K562 (cell line): ENCODE data around the gene PPDPF. TPM values are rescaled to one million over a fixed set of nuclear protein-coding genes. Genes with fewer than 3 reads are reported as not detected.

ENCODE experiments used
- ATAC-seq: fragments of 200-7000 bp; cut with Tn5 transposase; 3 replicates; pipeline ENCODE4 v1.9.1; 2020; ENCODE audit warnings: moderate library complexity
- BruUV-seq: library from RNA; stranded (reverse); fragments of 400-500 nt; replicated peaks from 2 replicates; lab custom pipeline; 2021; lab: Mats Ljungman, UMichigan
- CTCF ChIA-PET: fragments of 300-600 bp; formaldehyde crosslinking; extraction: SDS; loops from one replicate; lab custom pipeline; 2021; ENCODE audit warnings: low intra/inter-chr PET ratio; lab: Yijun Ruan, JAX
- POLR2A ChIA-PET: fragments of 300-600, 350-650 bp; sonication (Branson Sonifier 250); formaldehyde crosslinking; extraction: SDS; loops from one replicate; lab custom pipeline; 2021; ENCODE audit warnings: antibody characterized with exemption, inconsistent platforms; lab: Yijun Ruan, JAX
- DNase-seq, 4 experiments: peaks; one replicate each; pipeline versions ENCODE4 v3.0.0 to v3.0.0-alpha.2; 2011 to 2018; ENCODE audit warnings: low spot score in 3 of 4, mixed read lengths in 3 of 4; ENCODE audit errors: extremely low read depth in 1 of 4
- FAIRE-seq: peaks from 2 replicates; lab custom pipeline; 2011; peaks lifted over from hg19 to GRCh38; lab: Jason Lieb, UNC
- H2AFZ ChIP-seq: 2 replicates; pipeline ENCODE4 v1.6.0; 2011; ENCODE audit warnings: low read depth, low read length, control low read depth, inconsistent platforms
- H3K27ac ChIP-seq: fragments of 200-600 bp; 3 replicates; pipeline ENCODE4 v1.8.0; 2011; ENCODE audit warnings: low read depth, mild to moderate bottlenecking, control low read depth, inconsistent platforms, low read length, moderate library complexity, mixed read lengths; ENCODE audit errors: extremely low read depth
- H3K27me3 ChIP-seq, 2 experiments: fragments of 300-600 bp in 1 of 2; 2 replicates in 1 of 2; 3 replicates in 1 of 2; pipeline versions ENCODE4 v1.6.0 to v1.8.0; 2011; ENCODE audit warnings: inconsistent platforms in 2 of 2, low read length in 2 of 2, mild to moderate bottlenecking in 1 of 2, mixed read lengths in 1 of 2, moderate library complexity in 1 of 2; ENCODE audit not compliant: control insufficient read depth in 2 of 2, insufficient read depth in 2 of 2
- H3K36me3 ChIP-seq: fragments of 300-600 bp; 3 replicates; pipeline ENCODE4 v1.8.0; 2011; ENCODE audit warnings: mild to moderate bottlenecking, low read length, inconsistent platforms; ENCODE audit not compliant: control insufficient read depth, insufficient read depth
- H3K4me1 ChIP-seq, 2 experiments: fragments of 200-600 bp in 1 of 2; replicated peaks in 1 of 2; 2 replicates in 1 of 2; 3 replicates in 1 of 2; pipeline versions ENCODE4 v1.5.1 to v1.8.0; 2011; ENCODE audit warnings: inconsistent platforms in 2 of 2, low read length in 2 of 2, mild to moderate bottlenecking in 1 of 2, mixed read lengths in 1 of 2, moderate library complexity in 1 of 2; ENCODE audit not compliant: control insufficient read depth in 2 of 2, insufficient read depth in 2 of 2
- H3K4me2 ChIP-seq: 2 replicates; pipeline ENCODE4 v1.6.1; 2011; ENCODE audit warnings: low read length, control low read depth, inconsistent platforms, mixed read lengths; ENCODE audit not compliant: insufficient read depth
- H3K4me3 ChIP-seq: fragments of 200-600 bp; sonication (generic), shearing (Covaris generic); 2 replicates; pipeline ENCODE4 v1.5.1; 2016; ENCODE audit warnings: control low read depth, inconsistent platforms
- H3K79me2 ChIP-seq: fragments of 200-600 bp; 3 replicates; pipeline ENCODE4 v1.8.0; 2011; ENCODE audit warnings: low read length, inconsistent platforms; ENCODE audit not compliant: control insufficient read depth, insufficient read depth
- H3K9ac ChIP-seq, 2 experiments: 2 replicates each; pipeline versions ENCODE4 v1.6.0 to v1.6.1; 2011; ENCODE audit warnings: low read depth in 2 of 2, low read length in 2 of 2, control low read depth in 1 of 2, inconsistent platforms in 1 of 2, mild to moderate bottlenecking in 1 of 2, mixed read lengths in 1 of 2; ENCODE audit not compliant: insufficient read depth in 1 of 2
- H3K9me1 ChIP-seq: one replicate; pipeline ENCODE4 v1.6.0; 2011; ENCODE audit warnings: inconsistent platforms, mild to moderate bottlenecking, low read length, moderate library complexity; ENCODE audit not compliant: control insufficient read depth, insufficient read depth
- H3K9me3 ChIP-seq: replicated peaks from 2 replicates; pipeline ENCODE4 v1.5.1; 2011; ENCODE audit warnings: low read depth, low read length, inconsistent platforms; ENCODE audit not compliant: control insufficient read depth, insufficient read depth
- H4K20me1 ChIP-seq: replicated peaks from 2 replicates; pipeline ENCODE4 v1.6.1; 2011; ENCODE audit warnings: low read length, inconsistent platforms, mixed read lengths; ENCODE audit not compliant: control insufficient read depth, insufficient read depth
- CREB3L1 ChIP-seq: fragments of 450-650 bp; IDR thresholded peaks from 2 replicates; pipeline ENCODE4 v1.6.1; 2014; ENCODE audit warnings: low read depth, mild to moderate bottlenecking, moderate library complexity, borderline replicate concordance
- HMG20B ChIP-seq: fragments of 250-450 bp; sonication (Bioruptor Pico); IDR thresholded peaks from 2 replicates; pipeline ENCODE4 v1.5.0; 2021; ENCODE audit warnings: mild to moderate bottlenecking
- JUN ChIP-seq, 2 experiments: sonication (generic) in 1 of 2; formaldehyde crosslinking in 1 of 2; IDR thresholded peaks; 2 replicates each; pipeline versions ENCODE4 v1.6.1 to v1.8.0; 2012 to 2022; ENCODE audit warnings: borderline replicate concordance in 2 of 2, mild to moderate bottlenecking in 2 of 2, improper control_type of control experiment in 1 of 2, low read depth in 1 of 2, low read length in 1 of 2, missing genetic modification reagents in 1 of 2
- NFXL1 ChIP-seq: fragments of 450-650 bp; formaldehyde crosslinking; IDR thresholded peaks from 2 replicates; pipeline ENCODE4 v1.4.0; 2021; ENCODE audit warnings: mild to moderate bottlenecking
- RERE ChIP-seq: sonication (generic); formaldehyde crosslinking; IDR thresholded peaks from 2 replicates; pipeline ENCODE4 v1.8.0; 2023; ENCODE audit warnings: missing genetic modification reagents, mild to moderate bottlenecking, borderline replicate concordance
- SMARCA4 ChIP-seq: fragments of 450-650 bp; IDR thresholded peaks from 2 replicates; pipeline ENCODE4 v1.6.1; 2016
- SP2 ChIP-seq: IDR thresholded peaks from 2 replicates; pipeline ENCODE4 v1.6.1; 2011; ENCODE audit warnings: mild to moderate bottlenecking, low read depth, low read length, moderate library complexity; ENCODE audit not compliant: poor library complexity, severe bottlenecking; ENCODE audit errors: extremely low read depth
- TSC22D4 ChIP-seq: fragments of 450-650 bp; IDR thresholded peaks from 2 replicates; pipeline ENCODE4 v1.6.1; 2016; ENCODE audit warnings: missing genetic modification characterization, missing biosample characterization, control low read depth
- ZNF780A ChIP-seq: fragments of 250-450 bp; sonication (Bioruptor Pico); IDR thresholded peaks from 2 replicates; pipeline ENCODE4 v1.5.0; 2021; ENCODE audit warnings: mild to moderate bottlenecking
- ZSCAN32 ChIP-seq: fragments of 450-650 bp; formaldehyde crosslinking; IDR thresholded peaks from 2 replicates; pipeline ENCODE4 v1.4.0; 2020; ENCODE audit warnings: mild to moderate bottlenecking, moderate library complexity
- WGBS: fragments of 100-300 bp; shearing (Covaris generic); methylation state at CpG from one replicate; pipeline ENCODE4 v1.1.6; 2016; ENCODE audit warnings: low coverage, mixed read lengths; ENCODE audit not compliant: insufficient coverage; ENCODE audit errors: missing lambda C conversion rate; 5-methylcytosine and 5-hydroxymethylcytosine counted together
- in situ Hi-C: fragments of 300-500 bp; cut with MboI; formaldehyde crosslinking; loops from 4 replicates; pipeline ENCODE4 v1.15.0; 2018; ENCODE audit warnings: inconsistent platforms, mixed read lengths
- intact Hi-C: fragments of 100-400 bp; cut with micrococcal nuclease; formaldehyde crosslinking; loops from 2 replicates; pipeline ENCODE4 v1.14.2; 2022
- polyA plus RNA-seq, 8 experiments: library from polyadenylated mRNA; depleted of rRNA in 4 of 8; stranded (reverse) in 5 of 8; unstranded in 3 of 8; fragments of >200 nt; fragmentation: Nextera tagmentation in 2 of 8; fragmentation: Illumina TruSeq in 1 of 8; extraction: Ambion mirVana in 2 of 8; extraction: Trizol in 1 of 8; gene quantifications; 2 replicates each; pipeline versions ENCODE4 v1.2.1 to v1.2.3, GENCODE V29; 2011 to 2014; ENCODE audit warnings: inconsistent platforms in 1 of 8, missing spikeins in 1 of 8
- total RNA-seq, 7 experiments: library from RNA; depleted of rRNA in 6 of 7; stranded (reverse); fragments of >200 nt in 6 of 7; fragmentation: Illumina TruSeq in 2 of 7; extraction: Trizol in 2 of 7; gene quantifications; 2 replicates each; pipeline versions ENCODE4 v1.2.1 to v1.2.3, GENCODE V29; 2011 to 2021; ENCODE audit warnings: low replicate concordance in 1 of 7

The PPDPF gene
- total and polyA plus RNA-seq, 9 of the 15 experiments (the other 6 are each of a cell fraction or from before 2014, with no cell fraction given), result 0.77 to 233 (median 10.5) TPM

- no peak for ATAC-seq
- no peak for DNase-seq
- H3K27ac ChIP-seq, result no peak overlapping the region
- TF ChIP-seq RERE (CRISPR knock-in tag) (no peak), SP2 (no peak), JUN (IDR thresholded peaks at IDR 0.05; ENCODE audit: borderline replicate concordance, low read depth, low read length) (no peak), JUN (CRISPR knock-in tag; IDR thresholded peaks at IDR 0.05; ENCODE audit: borderline replicate concordance) (no peak), SMARCA4 (no peak), CREB3L1 (no peak), ZSCAN32 (CRISPR knock-in tag) (no peak), HMG20B (CRISPR knock-in tag) (no peak), NFXL1 (no peak), TSC22D4 (no peak), ZNF780A (CRISPR knock-in tag) (no peak)
- H4K20me1 ChIP-seq, result peaks cover 15% of the 10 kb centered on the region; the same call in 1 of the 2 replicates
- POLR2A ChIA-PET, result interaction anchor here (0.5 to 0.7 kb wide), 3 partner anchors 228 to 651 kb away, joined by 3 to 4 read pairs (median 3); no protein-coding TSS in a partner anchor
- 2% methylated on average over 28 of the region's 30 CpGs for WGBS
- in situ Hi-C loops, result no loop called here
- H3K27me3 ChIP-seq, result peaks cover 25 to 81% of the 10 kb centered on the region in 2 experiments; a peak in 4 of 5 replicates
- no peak overlapping the region for H2AFZ ChIP-seq
- no peak for FAIRE-seq
- no peaks in the 10 kb centered on the region for H3K9me3 ChIP-seq
- H3K9ac ChIP-seq, result no peak overlapping the region
- intact Hi-C loops, result no loop called here
- no peaks in the 10 kb centered on the region for H3K9me1 ChIP-seq
- H3K4me3 ChIP-seq, result no peak overlapping the region
- no peak overlapping the region for H3K4me2 ChIP-seq
- CTCF ChIA-PET, result no interaction called here
- H3K4me1 ChIP-seq, result peaks cover 0 to 31% of the 10 kb centered on the region in 2 experiments; a peak in 2 of 5 replicates
- no peaks in the 10 kb centered on the region for H3K79me2 ChIP-seq
- no TSS peak for BruUV-seq
- H3K36me3 ChIP-seq, result no peaks in the 10 kb centered on the region
Observed at GRCh38 chr20:63473555-63474449, 46.8 kb upstream of the PPDPF start.
